GM19467 (cell line): ENCODE results near the gene ISY1.
"Not testable (repeated sequence)": the region's sequence is repeated elsewhere in the genome, so short reads cannot be mapped to it uniquely, and the experiment has no call there.

Experiments used
- ATAC-seq: cut with Tn5 transposase; IDR thresholded peaks from one replicate; pipeline ENCODE4 v1.9.1; 2021; ENCODE audit warnings: mild to moderate bottlenecking, moderate library complexity; ENCODE audit not compliant: unreplicated experiment

Gene ISY1

GRCh38 chr3:129160891-129161859 lies at the start of gene ISY1:
Gene ISY1 (minus strand): TSS chr3:129161063. CDS start chr3:129160975, 88 bp downstream.
- ATAC-seq, result peak; percentile 80

DNA sequence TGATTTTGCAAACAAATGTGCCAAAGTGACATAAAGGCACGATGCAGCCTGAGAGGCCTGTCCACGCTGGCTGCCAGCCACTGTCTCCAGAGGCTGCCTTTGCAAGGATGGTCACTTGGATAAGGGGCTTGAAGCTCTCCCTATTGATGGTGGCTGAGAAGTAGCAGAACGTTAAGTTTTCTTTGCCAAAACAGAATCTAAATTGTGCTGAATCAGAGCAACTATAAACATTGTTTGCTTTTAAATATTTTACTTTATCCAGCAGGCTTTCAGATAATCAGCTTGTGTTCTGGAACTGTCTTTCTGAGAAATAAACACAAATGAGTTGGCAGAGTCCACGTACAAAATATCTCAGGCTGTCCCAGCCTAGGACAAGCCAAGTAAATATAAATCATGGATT lies 46.6 kb upstream of the ISY1 start:
- no peak for ATAC-seq

DNA sequence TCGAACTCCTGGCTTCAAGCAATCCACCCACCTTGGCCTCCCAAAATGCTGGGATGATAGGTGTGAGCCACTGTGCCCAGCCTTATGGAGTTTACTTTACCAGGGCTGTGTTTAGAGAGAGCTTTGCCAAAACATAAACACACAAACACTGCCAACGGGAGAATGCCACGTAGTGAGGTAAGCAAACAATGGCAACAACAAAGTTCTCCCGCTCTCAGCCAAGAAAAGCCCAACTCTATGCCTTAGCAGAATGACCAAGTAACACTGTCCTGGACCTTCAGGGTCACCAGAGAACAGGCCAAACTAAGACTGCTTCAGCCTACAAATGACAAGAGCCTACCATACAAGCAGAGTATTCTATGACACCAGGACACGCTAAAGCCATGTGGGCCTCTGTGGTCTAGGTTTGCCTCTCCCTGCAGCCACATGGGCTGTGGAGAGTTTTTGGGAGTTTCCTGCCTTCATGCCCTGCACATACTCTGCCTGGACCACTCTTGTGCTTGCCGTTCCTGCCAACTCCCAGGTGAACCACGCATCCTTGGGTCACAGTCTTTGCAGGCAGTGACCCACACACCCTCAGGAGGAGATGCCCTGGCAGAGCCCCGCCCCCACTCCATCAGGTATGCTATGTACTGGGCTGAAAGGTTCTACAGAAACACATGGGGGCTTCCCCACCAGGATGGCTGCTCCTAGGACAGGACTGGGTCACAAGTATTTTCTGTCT lies 44.4 kb upstream of the ISY1 start:
- no peak for ATAC-seq

GRCh38 chr3:129204473-129204872 lies 43.6 kb upstream of the ISY1 start:
- ATAC-seq, result no peak

DNA sequence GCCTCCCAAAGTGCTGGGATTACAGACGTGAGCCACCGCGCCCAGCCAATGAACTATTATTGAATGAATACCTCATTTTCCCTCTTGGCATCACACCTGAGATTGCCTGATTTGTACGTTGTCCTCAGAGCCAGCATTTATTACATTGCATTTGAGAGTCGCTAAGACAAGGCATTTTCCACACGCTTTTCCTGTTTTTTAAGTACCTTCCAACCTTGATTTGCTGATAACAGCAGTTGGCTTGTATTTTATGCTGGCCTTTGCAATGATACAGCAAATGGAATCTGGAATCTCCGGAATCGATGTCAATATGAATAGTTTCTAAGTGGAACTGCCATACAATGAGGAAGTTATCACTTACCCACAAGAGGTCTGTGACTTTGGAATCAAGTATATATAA lies 38.5 kb upstream of the ISY1 start:
- ATAC-seq, result no peak

DNA sequence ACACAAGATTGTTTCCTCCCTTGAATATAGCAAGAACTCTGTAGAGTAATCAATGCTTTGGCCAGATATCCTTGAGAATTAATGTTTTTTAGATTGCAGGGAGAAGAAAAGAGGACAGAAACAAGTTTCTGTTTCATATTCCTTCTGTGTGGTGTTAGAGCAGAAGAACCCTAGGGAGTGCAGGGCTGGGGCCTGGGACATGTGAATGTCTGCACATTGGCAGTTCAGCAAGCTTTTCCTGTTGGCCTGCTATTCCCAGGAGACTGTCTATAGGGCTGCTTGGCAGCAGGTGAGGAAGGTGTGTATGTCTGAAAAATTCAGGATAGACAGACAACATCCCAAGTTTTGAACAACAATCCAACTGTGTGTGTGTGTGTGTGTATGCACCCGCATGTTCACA lies 36.5 kb upstream of the ISY1 start:
- no peak for ATAC-seq

DNA sequence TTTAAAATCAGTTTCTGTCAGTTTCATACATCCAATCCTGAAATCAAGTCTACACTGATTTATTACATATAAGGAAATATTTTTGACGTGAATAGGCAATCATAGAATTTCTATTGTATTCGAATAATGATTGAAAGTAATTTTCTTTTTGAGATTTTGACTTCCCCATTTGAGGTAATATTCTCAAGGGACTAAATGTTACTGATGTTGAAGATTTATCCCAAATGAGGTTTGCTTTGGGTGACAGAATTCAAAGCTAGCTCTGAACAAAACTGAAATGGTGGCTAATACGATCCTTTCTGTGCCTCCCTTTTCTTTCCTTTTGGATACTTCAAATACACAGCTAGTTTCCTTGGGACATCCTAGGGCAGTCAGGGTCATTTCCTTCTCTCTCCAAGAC lies 35.7 kb upstream of the ISY1 start:
- ATAC-seq, result no peak

- ATAC-seq, result no peak
Observed at GRCh38 chr3:129195731-129196256, 34.9 kb upstream of the ISY1 start.

DNA sequence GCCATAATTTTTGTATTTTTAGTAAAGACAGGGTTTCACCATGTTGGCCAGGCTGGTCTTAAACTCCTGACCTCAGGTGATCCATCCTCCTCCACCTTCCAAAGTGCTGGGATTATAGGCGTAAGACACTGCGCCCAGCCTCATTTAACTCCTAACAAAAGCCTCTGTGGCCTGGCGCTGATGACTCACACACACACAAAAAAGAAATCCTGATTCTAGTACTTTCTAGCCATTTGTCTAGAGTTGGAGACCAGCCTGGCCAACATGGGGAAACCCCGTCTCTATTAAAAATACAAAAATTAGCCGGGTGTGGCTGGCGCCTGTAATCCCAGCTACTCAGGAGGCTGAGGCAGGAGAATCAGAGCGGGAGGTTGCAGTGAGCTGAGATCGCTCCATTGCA lies 28.9 kb upstream of the ISY1 start:
- not testable (repeated sequence) for ATAC-seq

GRCh38 chr3:129187857-129188256 lies 27.0 kb upstream of the ISY1 start:
- ATAC-seq, result no peak

- no peak for ATAC-seq
Observed at GRCh38 chr3:129185783-129186182, 24.9 kb upstream of the ISY1 start.

DNA sequence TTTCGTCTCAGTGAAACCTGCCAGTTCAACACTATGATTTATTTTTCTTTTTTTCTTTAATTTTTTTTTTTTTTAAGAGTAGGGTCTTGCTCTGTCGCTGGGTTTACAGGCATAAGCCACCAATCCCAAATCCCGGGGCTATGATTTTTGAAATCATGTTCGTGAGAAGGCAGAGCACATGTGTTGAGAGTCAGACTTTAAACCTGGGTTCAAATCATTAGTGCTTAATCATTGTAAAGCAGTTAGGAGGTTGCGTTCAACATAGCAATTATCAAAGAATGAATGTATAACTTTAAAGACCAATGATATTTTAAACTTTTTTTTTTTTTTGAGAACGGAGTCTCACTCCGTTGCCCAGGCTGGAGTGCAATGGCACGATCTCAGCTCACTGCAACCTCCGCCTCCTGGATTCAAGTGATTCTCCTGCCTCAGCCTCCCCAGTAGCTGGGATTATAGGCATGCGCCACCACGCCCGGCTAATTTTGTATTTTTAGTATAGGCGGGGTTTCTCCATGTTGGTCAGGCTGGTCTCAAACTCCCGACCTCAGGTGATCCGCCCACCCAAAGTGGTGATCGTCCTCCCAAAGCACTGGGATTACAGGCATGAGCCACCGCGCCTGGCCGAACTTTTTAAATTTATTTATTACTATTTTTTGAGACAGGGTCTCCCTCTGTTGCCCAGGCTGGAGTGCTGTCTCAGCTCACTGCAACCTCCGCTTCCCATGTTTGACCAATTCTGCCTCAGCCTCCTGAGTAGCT lies 24.1 kb upstream of the ISY1 start:
- not testable (repeated sequence) for ATAC-seq

- ATAC-seq, result no peak
Observed at GRCh38 chr3:129184396-129184657, 23.5 kb upstream of the ISY1 start.

DNA sequence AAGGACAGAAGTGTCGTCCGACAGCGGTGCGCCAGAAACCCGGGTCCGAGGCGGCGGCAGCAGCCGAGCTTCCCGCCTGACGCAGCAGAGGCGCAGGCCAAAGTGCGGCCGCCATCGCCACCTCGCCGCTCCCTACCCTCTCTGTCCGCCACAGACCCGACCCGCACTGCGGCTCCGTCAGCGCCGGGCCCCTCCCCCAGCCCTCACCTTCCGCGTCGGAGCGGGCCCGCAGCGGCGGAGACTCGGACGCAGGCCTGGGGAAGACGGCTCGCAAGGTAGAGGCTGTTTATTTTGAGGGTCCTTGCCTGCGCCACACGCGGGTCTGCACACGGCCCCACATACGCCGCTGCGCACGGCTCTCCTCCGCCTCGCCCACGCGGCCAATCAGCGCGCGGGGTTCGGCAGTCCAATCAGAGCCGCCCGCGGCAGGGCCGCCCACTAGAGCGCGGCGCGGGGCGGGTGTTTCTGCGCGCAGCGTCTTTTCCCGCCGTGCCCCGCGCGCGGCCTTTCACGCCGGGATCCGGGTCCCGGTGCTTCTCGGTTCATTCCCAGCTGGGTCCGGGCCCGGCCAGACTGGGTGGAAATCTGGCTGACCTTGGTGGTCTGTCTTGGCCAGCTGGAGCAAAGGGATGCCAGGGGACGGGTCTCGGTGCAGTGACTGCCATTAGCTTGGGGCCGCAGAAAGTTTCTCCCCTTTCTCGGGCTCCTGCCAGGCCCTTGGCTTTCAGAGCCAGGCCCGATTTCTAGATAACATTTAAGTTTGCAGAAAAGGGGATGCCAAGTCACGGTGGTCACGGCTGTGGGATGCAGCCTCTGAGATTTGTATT lies 22.9 kb upstream of the ISY1 start, which contains the start of gene CNBP:
Gene CNBP, minus strand, starts transcription at position 328 of the 827 bp plus-strand sequence. CDS start 12,139 bp downstream, outside the sequence.
- peak; percentile 92 for ATAC-seq

- no peak for ATAC-seq
Observed at GRCh38 chr3:129182390-129183185, 21.7 kb upstream of the ISY1 start.

DNA sequence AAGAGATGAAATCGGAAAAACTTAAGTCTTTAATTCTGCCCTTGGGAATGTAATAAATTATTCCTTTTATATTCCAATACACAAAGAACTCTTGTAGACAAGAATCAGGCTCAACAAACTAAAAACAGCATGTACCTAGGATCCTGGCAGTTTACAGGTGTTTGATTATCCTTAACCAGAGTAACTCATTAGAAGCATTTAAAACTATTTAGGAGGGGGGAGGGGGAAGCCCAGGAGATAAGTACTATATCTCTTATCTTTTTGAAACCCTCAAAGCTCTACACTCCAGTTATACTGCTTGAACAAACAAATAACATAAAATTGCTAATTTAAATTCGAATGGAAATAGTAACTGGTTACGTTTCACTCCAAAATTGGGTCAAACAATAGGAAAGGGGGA lies 21.0 kb upstream of the ISY1 start:
- no peak for ATAC-seq

DNA sequence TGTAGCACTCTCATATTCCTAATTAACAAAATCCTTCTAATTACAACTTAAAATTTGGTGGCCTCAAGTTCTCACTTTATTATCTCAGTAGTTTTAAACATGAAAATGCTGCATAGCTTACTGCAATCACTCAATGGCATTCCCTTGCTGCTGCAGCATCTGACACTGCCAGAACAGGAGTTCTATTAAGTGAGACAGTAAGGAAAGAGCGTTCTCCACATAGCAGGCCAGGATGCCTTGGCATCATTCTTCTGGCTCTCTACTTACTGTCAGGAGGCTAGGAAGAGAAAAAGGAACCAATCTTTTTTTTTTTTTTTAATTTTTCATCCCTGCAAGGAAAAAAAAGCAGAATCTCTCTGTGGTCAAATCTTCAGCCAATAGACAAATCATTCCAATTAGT lies 19.6 kb upstream of the ISY1 start:
- no peak for ATAC-seq

DNA sequence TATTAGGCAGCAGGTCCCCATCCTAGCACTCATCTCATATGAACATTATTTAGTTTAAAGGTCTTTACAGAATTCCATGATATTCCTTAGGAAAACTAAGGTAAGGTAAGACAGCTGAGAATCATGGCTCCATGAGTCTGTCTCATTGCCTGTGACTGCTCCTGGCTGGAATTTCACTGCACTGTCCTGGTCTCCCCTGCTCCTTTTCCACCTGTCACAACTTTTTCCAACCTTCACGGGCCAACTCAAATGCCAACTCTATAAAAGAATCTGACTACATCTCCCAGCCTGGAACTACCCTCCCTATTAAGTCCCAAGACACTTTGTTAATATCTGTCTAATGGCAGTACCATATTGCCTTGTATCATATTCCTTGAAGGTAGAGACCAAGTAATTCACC lies 15.2 kb upstream of the ISY1 start:
- ATAC-seq, result no peak

DNA sequence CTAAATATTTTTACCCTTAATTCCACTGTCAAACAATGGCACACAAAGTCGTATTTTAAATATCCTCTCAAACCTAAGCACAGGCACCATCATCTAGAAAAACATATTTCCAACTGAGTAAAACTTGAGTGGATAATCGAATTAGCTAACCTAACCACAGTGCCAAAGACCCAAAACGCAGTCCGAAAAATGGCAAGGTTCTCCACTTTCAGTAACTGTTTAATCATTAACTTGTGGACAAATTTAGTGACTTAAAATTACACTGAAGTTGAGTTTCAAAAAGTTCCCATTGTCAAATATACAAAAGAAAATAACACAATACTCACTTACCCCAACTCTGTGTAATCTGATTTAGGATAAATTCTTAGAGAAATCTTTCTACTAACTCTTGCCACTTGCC lies 12.9 kb upstream of the ISY1 start:
- ATAC-seq, result no peak
